Muscle layer of duodenum (tissue), 2 donors: ENCODE data around the gene BACE1-AS.
A peak's percentile ranks its signal among the peaks of the same experiment; 100 is the strongest.

ENCODE experiments used
- H3K27ac ChIP-seq: one replicate; pipeline ENCODE4 v1.7.0; 2013; ENCODE audit warnings: mild to moderate bottlenecking, low read length
- H3K27me3 ChIP-seq: one replicate; pipeline ENCODE4 v1.7.0; 2013; ENCODE audit warnings: low read depth, mild to moderate bottlenecking, control low read depth, low read length
- H3K36me3 ChIP-seq, 2 donors: one replicate each; pipeline ENCODE4 v1.7.0; 2013; ENCODE audit warnings: low read length in 2 of 2, control low read depth in 1 of 2, mild to moderate bottlenecking in 1 of 2; ENCODE audit not compliant: insufficient read depth in 2 of 2, control insufficient read depth in 1 of 2
- H3K4me1 ChIP-seq, 2 donors: one replicate each; pipeline ENCODE4 v1.7.0; 2013; ENCODE audit warnings: low read length in 2 of 2, mild to moderate bottlenecking in 2 of 2, control low read depth in 1 of 2, moderate library complexity in 1 of 2; ENCODE audit not compliant: insufficient read depth in 2 of 2, control insufficient read depth in 1 of 2
- H3K4me3 ChIP-seq, 2 donors: one replicate each; pipeline ENCODE4 v1.7.0; 2013; ENCODE audit warnings: low read length in 2 of 2, low read depth in 1 of 2, mild to moderate bottlenecking in 1 of 2
- H3K9me3 ChIP-seq, 2 donors: one replicate each; pipeline ENCODE4 v1.7.0; 2013; ENCODE audit warnings: low read length in 2 of 2, control low read depth in 1 of 2, mild to moderate bottlenecking in 1 of 2; ENCODE audit not compliant: control insufficient read depth in 1 of 2
- donor health status: healthy.

Gene BACE1-AS

DNA sequence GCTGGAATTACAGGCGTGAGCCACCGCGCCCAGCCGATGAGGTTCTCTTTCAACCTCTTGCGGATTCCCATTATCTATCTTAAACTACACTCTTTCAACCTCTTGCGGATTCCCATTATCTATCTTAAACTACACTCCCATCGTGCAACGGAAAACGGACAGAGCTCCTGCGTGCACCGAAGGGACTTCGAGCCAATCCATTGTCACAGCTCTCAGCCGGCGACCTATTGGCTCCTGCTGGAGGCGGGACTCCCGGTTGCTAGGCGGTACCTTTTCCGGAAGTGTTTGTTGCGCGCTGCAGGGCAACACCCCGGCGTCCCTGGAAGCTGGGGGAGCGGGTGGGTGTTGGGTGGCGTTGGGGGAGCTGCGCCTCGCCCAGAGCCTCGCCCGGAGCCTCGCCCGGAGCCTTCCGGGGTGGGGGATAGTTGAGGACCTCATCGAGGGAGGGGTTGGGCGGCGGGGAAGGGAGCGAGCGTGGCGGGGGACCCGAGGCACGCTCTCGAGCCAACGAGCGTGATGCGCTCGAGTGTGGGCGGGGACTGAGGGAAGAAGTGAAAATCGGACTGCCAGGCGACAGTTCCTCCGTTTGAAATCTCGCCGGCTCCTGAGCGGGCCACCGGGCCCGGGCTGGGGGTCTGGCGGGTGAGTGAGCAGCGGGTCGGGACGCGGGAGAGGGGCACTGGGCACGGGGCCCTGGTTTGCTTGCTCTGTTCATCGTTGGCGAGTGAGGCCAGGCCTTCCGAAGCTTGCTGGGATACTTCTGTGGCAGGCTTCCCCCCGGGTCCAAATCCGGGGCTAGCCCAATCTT, 36.6 kb downstream of the BACE1-AS start, which contains the start of gene CEP164:
Gene CEP164 (plus strand): TSS at position 288 of the 808 bp plus-strand sequence. CDS start 10,733 bp downstream, outside the sequence.
- H3K27ac ChIP-seq, result peak within 1 kb of the TSS; percentile 78
- H3K4me1 ChIP-seq, result peaks cover 8 to 13% of the 10 kb centered on the region in 2 donors
- no peaks in the 10 kb centered on the region for H3K9me3 ChIP-seq
- H3K4me3 ChIP-seq, result peak within 1 kb of the TSS; percentile 75 to 93
- H3K36me3 ChIP-seq, result peaks cover 0 to 8% of the 10 kb centered on the region in 2 donors
- H3K27me3 ChIP-seq, result no peaks in the 10 kb centered on the region

DNA sequence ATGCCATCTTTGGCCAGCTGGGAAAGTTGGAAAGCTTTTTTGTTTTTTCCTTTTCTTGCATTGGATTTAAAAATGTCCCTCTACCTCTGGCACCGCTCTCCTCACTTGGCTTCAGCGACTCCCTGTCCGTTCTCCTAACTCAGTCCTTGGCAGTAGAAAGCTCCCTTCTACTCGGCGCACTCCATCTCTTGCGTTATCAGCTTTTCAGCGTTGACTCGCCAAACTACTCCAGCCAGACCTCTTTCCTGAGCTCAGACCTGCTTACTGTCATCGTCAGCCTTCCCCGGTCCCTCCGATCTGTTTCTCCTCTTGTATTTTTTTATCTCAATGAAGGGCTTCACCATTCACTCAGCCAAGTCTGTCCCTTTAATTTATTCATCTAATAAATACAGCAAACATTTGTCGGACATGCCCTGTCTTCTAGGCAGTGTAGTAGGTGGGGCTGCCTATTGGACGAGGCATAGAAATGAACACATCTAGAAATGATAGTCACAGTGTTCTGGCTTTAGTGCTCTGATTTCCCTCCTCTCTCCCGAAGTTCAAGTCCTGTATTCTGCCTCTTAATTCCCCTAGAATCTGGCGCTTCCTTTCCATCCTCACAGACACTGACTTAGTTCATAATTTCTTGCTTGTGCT, 37.3 kb downstream of the BACE1-AS start:
- peak overlapping the region; percentile 75 to 93 for H3K4me3 ChIP-seq
- no peaks in the 10 kb centered on the region for H3K9me3 ChIP-seq
- peaks cover 0 to 8% of the 10 kb centered on the region in 2 donors for H3K36me3 ChIP-seq
- peaks cover 8 to 13% of the 10 kb centered on the region in 2 donors for H3K4me1 ChIP-seq
- no peaks in the 10 kb centered on the region for H3K27me3 ChIP-seq
- H3K27ac ChIP-seq, result peak overlapping the region; percentile 78

GRCh38 chr11:117332843-117333242, 41.7 kb downstream of the BACE1-AS start:
- peaks cover 8 to 13% of the 10 kb centered on the region in 2 donors for H3K4me1 ChIP-seq

GRCh38 chr11:117333917-117334316, 42.8 kb downstream of the BACE1-AS start:
- Histone ChIP-seq H3K27ac (no peak overlapping the region), H3K4me3 (no peak overlapping the region), H3K9me3 (no peaks in the 10 kb centered on the region), H3K36me3 (peaks cover 0 to 20% of the 10 kb centered on the region in 2 donors), H3K4me1 (peaks cover 3 to 7% of the 10 kb centered on the region in 2 donors), H3K27me3 (no peaks in the 10 kb centered on the region)

More at GRCh38 chr11:117332843-117333242, 41.7 kb downstream of the BACE1-AS start:
- H3K36me3 ChIP-seq, result peaks cover 0 to 20% of the 10 kb centered on the region in 2 donors
- H3K9me3 ChIP-seq, result no peaks in the 10 kb centered on the region
- H3K27me3 ChIP-seq, result no peaks in the 10 kb centered on the region
- no peak overlapping the region for H3K27ac ChIP-seq
- H3K4me3 ChIP-seq, result no peak overlapping the region

DNA sequence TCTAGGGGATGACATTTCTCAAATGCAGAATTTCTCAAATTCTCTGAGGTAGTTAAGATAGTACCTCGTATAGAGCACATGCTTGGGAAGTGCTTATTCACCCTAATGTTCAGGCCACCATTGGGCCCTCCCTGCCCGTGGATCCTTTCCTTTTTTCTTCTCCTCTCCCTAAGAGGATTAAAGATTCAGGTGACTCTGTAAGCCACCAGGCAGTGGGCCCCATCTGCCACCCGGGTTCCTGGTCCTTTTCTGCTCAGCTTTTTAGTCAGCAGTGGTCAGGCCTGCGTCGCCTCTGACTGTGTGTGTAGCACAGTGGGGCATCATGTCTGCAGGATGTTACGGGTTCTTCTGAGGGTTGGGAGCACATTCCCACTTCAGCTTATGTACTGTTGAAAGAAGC, 43.8 kb downstream of the BACE1-AS start:
- H3K9me3 ChIP-seq, result no peaks in the 10 kb centered on the region
- no peak overlapping the region for H3K27ac ChIP-seq
- no peaks in the 10 kb centered on the region for H3K27me3 ChIP-seq
- peaks cover 0 to 20% of the 10 kb centered on the region in 2 donors for H3K36me3 ChIP-seq
- no peaks in the 10 kb centered on the region for H3K4me1 ChIP-seq
- H3K4me3 ChIP-seq, result no peak overlapping the region

- Histone ChIP-seq H3K27ac (no peak overlapping the region), H3K27me3 (no peaks in the 10 kb centered on the region), H3K36me3 (peaks cover 0 to 24% of the 10 kb centered on the region in 2 donors), H3K4me1 (no peaks in the 10 kb centered on the region), H3K4me3 (no peak overlapping the region), H3K9me3 (no peaks in the 10 kb centered on the region)
Measured at GRCh38 chr11:117335399-117335798, 44.3 kb downstream of the BACE1-AS start.

DNA sequence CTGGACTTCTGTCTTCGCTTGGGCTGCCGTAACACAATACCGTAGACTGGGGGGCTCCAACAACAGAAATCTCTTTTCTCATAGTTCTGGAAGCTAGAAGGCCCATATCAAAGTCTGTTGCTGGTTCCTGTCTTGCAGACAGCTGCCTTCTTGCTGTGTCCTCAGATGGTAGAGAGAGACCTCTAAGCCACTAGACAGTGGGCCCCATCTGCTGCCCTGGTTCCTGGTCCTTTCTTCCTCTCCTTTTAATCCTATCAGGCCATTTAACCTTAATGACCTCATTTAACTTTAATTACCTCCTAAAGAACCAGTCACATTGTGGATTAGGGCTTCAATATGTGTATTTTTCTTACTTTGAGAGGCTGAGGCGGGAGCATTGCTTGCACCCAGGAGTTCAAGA, 45.9 kb downstream of the BACE1-AS start:
- peaks cover 0 to 32% of the 10 kb centered on the region in 2 donors for H3K36me3 ChIP-seq
- no peak overlapping the region for H3K4me3 ChIP-seq
- H3K4me1 ChIP-seq, result no peaks in the 10 kb centered on the region
- H3K27ac ChIP-seq, result no peak overlapping the region
- no peaks in the 10 kb centered on the region for H3K9me3 ChIP-seq
- H3K27me3 ChIP-seq, result no peaks in the 10 kb centered on the region
